Testis (tissue), 3 donors: ENCODE results near the gene PRR20E. TPM values are rescaled to one million over a fixed set of nuclear protein-coding genes. Genes with fewer than 3 reads are reported as not detected.

Source experiments
- DNase-seq: peaks from one replicate; pipeline ENCODE4 v3.0.0-alpha.2; 2019
- H3K27ac ChIP-seq, 2 donors: fragments of 200-600 bp; sonication (generic); one replicate each; pipeline ENCODE4 v1.5.1; 2019
- H3K27me3 ChIP-seq: fragments of 200-600 bp; sonication (generic); one replicate; pipeline ENCODE4 v1.5.1; 2019
- H3K36me3 ChIP-seq: fragments of 200-600 bp; sonication (generic); one replicate; pipeline ENCODE4 v1.5.1; 2017; ENCODE audit warnings: low read depth; ENCODE audit errors: missing control alignments
- H3K4me1 ChIP-seq: fragments of 200-600 bp; sonication (generic); one replicate; pipeline ENCODE4 v1.5.1; 2019
- H3K4me3 ChIP-seq, 2 donors: fragments of 200-600 bp; sonication (generic); one replicate each; pipeline ENCODE4 v1.5.1; 2017 to 2019
- H3K9me3 ChIP-seq: fragments of 200-600 bp; sonication (generic); one replicate; pipeline ENCODE4 v1.5.1; 2017
- CTCF ChIP-seq, 3 experiments: fragments of 450-650 bp in 2 of 3; fragments of 200-600 bp in 1 of 3; sonication (generic) in 1 of 3; IDR thresholded peaks; one replicate each; pipeline ENCODE4 v1.5.1; 2016 to 2019; ENCODE audit warnings: antibody characterized with exemption in 3 of 3, mild to moderate bottlenecking in 2 of 3, moderate library complexity in 1 of 3
- POLR2A ChIP-seq: fragments of 450-650 bp; IDR thresholded peaks from one replicate; pipeline ENCODE4 v1.6.1; 2017; ENCODE audit warnings: antibody characterized with exemption, mild to moderate bottlenecking, moderate library complexity
- WGBS, 2 donors: methylation state at CpG; one replicate each; pipeline ENCODE4 v1.1.5; 2018; 5-methylcytosine and 5-hydroxymethylcytosine counted together
- intact Hi-C: fragments of 100-400 bp; cut with DNase I; formaldehyde crosslinking; loops from one replicate; pipeline ENCODE4 v1.15.1; 2023; ENCODE audit warnings: low total_unique reads
- polyA plus RNA-seq: library from polyadenylated mRNA; stranded (reverse); fragments of 350-450 nt; fragmentation: Illumina TruSeq; extraction: RNeasy Lipid Tissue Mini Kit (QIAGEN cat#74804); gene quantifications from one replicate; pipeline ENCODE4 v1.2.3, GENCODE V29; 2014; ENCODE audit warnings: low read depth, low replicate concordance; ENCODE audit not compliant: insufficient read depth
- small RNA-seq, 2 donors: library from RNA; depleted of rRNA; stranded (forward); fragments of <200 nt; gene quantifications; one replicate each; pipeline ENCODE3, GENCODE V24; 2016
- total RNA-seq, 2 donors: library from RNA; depleted of rRNA; stranded (reverse); fragments of >200 nt; gene quantifications; one replicate each; pipeline ENCODE4 v1.2.3, GENCODE V29; 2016

Gene PRR20E
- total and polyA plus RNA-seq, 3 donors from 2014 or later, result 0.16 TPM; not detected in 2

DNA sequence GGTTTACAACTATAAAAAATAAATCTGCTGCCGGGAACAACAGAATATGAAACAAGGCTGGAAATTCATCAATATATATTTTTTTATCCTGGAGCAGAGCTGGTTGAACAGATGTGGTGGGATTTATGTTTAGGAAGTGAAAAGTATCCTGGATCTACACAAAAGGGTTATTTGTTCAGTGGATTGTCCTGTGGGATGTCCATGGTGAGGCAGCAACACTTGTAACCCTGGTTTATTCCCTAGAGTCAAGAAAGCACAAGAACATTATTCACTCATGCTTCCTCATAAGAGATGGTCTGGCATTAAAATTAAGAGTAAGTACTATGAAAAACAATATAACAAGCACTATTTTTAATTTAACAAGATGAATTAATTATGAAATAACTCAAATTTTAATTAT lies 46.0 kb downstream of the PRR20E start:
- Histone ChIP-seq H3K4me3 (no peak overlapping the region), H3K9me3 (no peaks in the 10 kb centered on the region), H3K27me3 (no peaks in the 10 kb centered on the region), H3K36me3 (no peaks in the 10 kb centered on the region), H3K4me1 (no peaks in the 10 kb centered on the region), H3K27ac (no peak overlapping the region)
- intact Hi-C loops, result no loop called here
- TF ChIP-seq CTCF (IDR thresholded peaks at IDR 0.05), result no peak
- no peak for TF ChIP-seq POLR2A
- DNase-seq, result no peak
- 92 to 96% methylated on average over 1 of the region's 1 CpG for WGBS, 2 donors

Small RNA genes within 50 kb of the gene (small RNA-seq; reads per million reads assigned to genes)
- 0 reads per million in 2 donors for gene PRR20FP

Other genes with a start within 250 kb of the PRR20E start
- gene PRR20A, start 26.3 kb upstream of the PRR20E start, total RNA-seq, result under 1 TPM in 1 of 2 donors, not detected in 1; 0.16 TPM
- not detected for gene PRR20A, start 26.3 kb upstream of the PRR20E start, polyA plus RNA-seq
- under 1 TPM in 1 of 2 donors, not detected in 1; 0.16 TPM for gene PRR20B, start 19.7 kb upstream of the PRR20E start, total RNA-seq
- gene PRR20B, start 19.7 kb upstream of the PRR20E start, polyA plus RNA-seq, result not detected
- gene PRR20C, start 13.1 kb upstream of the PRR20E start, total RNA-seq, result under 1 TPM in 1 of 2 donors, not detected in 1; 0.39 TPM
- gene PRR20C, start 13.1 kb upstream of the PRR20E start, polyA plus RNA-seq, result 0.25 TPM
- gene PRR20D, start 6.6 kb upstream of the PRR20E start, total RNA-seq, result under 1 TPM in 1 of 2 donors, not detected in 1; 0.16 TPM
- not detected for gene PRR20D, start 6.6 kb upstream of the PRR20E start, polyA plus RNA-seq